H1 (cell line): ENCODE results near the gene SPSB1. TPM values are rescaled to one million over a fixed set of nuclear protein-coding genes. Genes with fewer than 3 reads are reported as not detected.

Experiments
- CTCF ChIA-PET: fragments of 300-600 bp; sonication (Branson Sonifier 250); formaldehyde crosslinking; loops from one replicate; lab custom pipeline; 2021; ENCODE audit not compliant: partially characterized antibody; lab: Charles Lee
- POLR2A ChIA-PET: fragments of 300-600 bp; sonication (Branson Sonifier 250); formaldehyde crosslinking; loops from one replicate; lab custom pipeline; 2021; ENCODE audit warnings: inconsistent platforms; ENCODE audit not compliant: partially characterized antibody; lab: Charles Lee
- DNase-seq, 2 experiments: peaks; one replicate each; pipeline versions ENCODE4 v3.0.0 to v3.0.0-alpha.2; 2010 to 2022; ENCODE audit warnings: low spot score in 2 of 2, low read depth in 1 of 2, mixed read lengths in 1 of 2
- FAIRE-seq: peaks from 2 replicates; lab custom pipeline; 2011; peaks lifted over from hg19 to GRCh38; lab: Jason Lieb, UNC
- H2AFZ ChIP-seq: 2 replicates; pipeline ENCODE4 v1.8.1; 2012; ENCODE audit warnings: low read length, inconsistent platforms
- H2AK5ac ChIP-seq: 2 replicates; pipeline ENCODE4 v1.6.1; 2013; ENCODE audit warnings: low read depth, low read length
- H2BK120ac ChIP-seq: replicated peaks from 2 replicates; pipeline ENCODE3; 2013; ENCODE audit warnings: low read depth, low read length, inconsistent platforms
- H2BK12ac ChIP-seq: 2 replicates; pipeline ENCODE4 v1.6.1; 2013; ENCODE audit warnings: low read depth, low read length
- H2BK15ac ChIP-seq: 2 replicates; pipeline ENCODE4 v1.6.1; 2013; ENCODE audit warnings: low read length
- H2BK20ac ChIP-seq: 2 replicates; pipeline ENCODE4 v1.6.1; 2013; ENCODE audit warnings: low read length
- H2BK5ac ChIP-seq: 2 replicates; pipeline ENCODE4 v1.6.1; 2013; ENCODE audit warnings: low read depth, low read length
- H3K14ac ChIP-seq: 2 replicates; pipeline ENCODE4 v1.6.1; 2013; ENCODE audit warnings: inconsistent platforms; ENCODE audit not compliant: insufficient read length
- H3K18ac ChIP-seq: 2 replicates; pipeline ENCODE4 v1.6.1; 2013; ENCODE audit warnings: low read length; ENCODE audit errors: extremely low read depth
- H3K23ac ChIP-seq: 2 replicates; pipeline ENCODE4 v1.6.1; 2013; ENCODE audit warnings: inconsistent platforms; ENCODE audit not compliant: insufficient read length
- H3K23me2 ChIP-seq: 2 replicates; pipeline ENCODE4 v1.6.1; 2013; ENCODE audit warnings: low read depth, low read length
- H3K27ac ChIP-seq: 2 replicates; pipeline ENCODE4 v1.6.1; 2011; ENCODE audit warnings: low read depth, low read length, inconsistent platforms
- H3K27me3 ChIP-seq, 4 experiments: replicated peaks in 1 of 4; 1 replicate in 1 of 4; 2 replicates in 3 of 4; pipeline versions ENCODE4 v1.6.1 to v1.8.1; 2011 to 2013; ENCODE audit warnings: low read length in 3 of 4, mild to moderate bottlenecking in 3 of 4, inconsistent platforms in 2 of 4, mixed read lengths in 2 of 4, moderate library complexity in 1 of 4; ENCODE audit not compliant: control insufficient read depth in 3 of 4, insufficient read depth in 3 of 4; ENCODE audit errors: extremely low read depth in 1 of 4
- H3K36me3 ChIP-seq, 4 experiments: 2 replicates each; pipeline versions ENCODE4 v1.6.1 to v1.8.1; 2011 to 2013; ENCODE audit warnings: mild to moderate bottlenecking in 4 of 4, low read length in 3 of 4, moderate library complexity in 2 of 4, control low read depth in 1 of 4, inconsistent platforms in 1 of 4; ENCODE audit not compliant: insufficient read depth in 4 of 4, control insufficient read depth in 2 of 4
- H3K4ac ChIP-seq: replicated peaks from 2 replicates; pipeline ENCODE3; 2013; ENCODE audit warnings: low read length, low read depth, mixed read lengths, inconsistent platforms; ENCODE audit not compliant: insufficient read length
- H3K4me1 ChIP-seq, 4 experiments: replicated peaks in 1 of 4; 1 replicate in 1 of 4; 2 replicates in 3 of 4; pipeline versions ENCODE4 v1.6.1 to v1.8.1; 2011 to 2013; ENCODE audit warnings: low read length in 3 of 4, inconsistent platforms in 2 of 4, mixed read lengths in 1 of 4; ENCODE audit not compliant: insufficient read depth in 4 of 4, control insufficient read depth in 3 of 4
- H3K4me2 ChIP-seq, 2 experiments: 2 replicates each; pipeline versions ENCODE4 v1.6.1 to v1.8.1; 2011 to 2013; ENCODE audit warnings: low read depth in 2 of 2, low read length in 2 of 2, control low read depth in 1 of 2, inconsistent platforms in 1 of 2, mild to moderate bottlenecking in 1 of 2; ENCODE audit not compliant: insufficient read depth in 1 of 2
- H3K4me3 ChIP-seq, 4 experiments: fragments of 200-600, 300-600 bp in 1 of 4; sonication (generic), shearing (Covaris generic), sonication (Bioruptor Twin) in 1 of 4; 2 replicates each; pipeline versions ENCODE4 v1.5.1 to v1.8.1; 2011 to 2016; ENCODE audit warnings: low read length in 4 of 4, low read depth in 3 of 4, control low read depth in 2 of 4, inconsistent platforms in 2 of 4, mild to moderate bottlenecking in 2 of 4, mixed read lengths in 1 of 4, moderate library complexity in 1 of 4; ENCODE audit not compliant: insufficient read depth in 2 of 4; ENCODE audit errors: extremely low read depth in 1 of 4
- H3K56ac ChIP-seq: replicated peaks from 2 replicates; pipeline ENCODE3; 2013; ENCODE audit warnings: low read depth, mild to moderate bottlenecking, mixed read lengths, low read length, inconsistent platforms; ENCODE audit not compliant: insufficient read length
- H3K79me1 ChIP-seq: 2 replicates; pipeline ENCODE4 v1.6.1; 2013; ENCODE audit warnings: low read depth, low read length, control low read depth
- H3K79me2 ChIP-seq, 2 experiments: 2 replicates each; pipeline versions ENCODE4 v1.6.1 to v1.8.1; 2012 to 2013; ENCODE audit warnings: low read length in 2 of 2, mild to moderate bottlenecking in 2 of 2, inconsistent platforms in 1 of 2; ENCODE audit not compliant: insufficient read depth in 2 of 2, control insufficient read depth in 1 of 2
- H3K9ac ChIP-seq, 4 experiments: replicated peaks in 1 of 4; 1 replicate in 1 of 4; 2 replicates in 3 of 4; pipeline versions ENCODE4 v1.6.1 to v1.8.1; 2011 to 2013; ENCODE audit warnings: low read depth in 3 of 4, low read length in 3 of 4, control low read depth in 2 of 4, mild to moderate bottlenecking in 2 of 4, moderate library complexity in 2 of 4, inconsistent platforms in 1 of 4; ENCODE audit errors: extremely low read depth in 1 of 4
- H3K9me3 ChIP-seq, 2 experiments: 2 replicates each; pipeline versions ENCODE4 v1.6.1 to v1.8.1; 2012 to 2013; ENCODE audit warnings: mild to moderate bottlenecking in 2 of 2, moderate library complexity in 2 of 2, control low read depth in 1 of 2, inconsistent platforms in 1 of 2, low read depth in 1 of 2, low read length in 1 of 2, mixed read lengths in 1 of 2; ENCODE audit not compliant: insufficient read depth in 2 of 2
- H4K20me1 ChIP-seq, 2 experiments: replicated peaks in 1 of 2; 2 replicates each; pipeline versions ENCODE3 to v1.8.1; 2011 to 2013; ENCODE audit warnings: inconsistent platforms in 2 of 2, low read length in 2 of 2, mild to moderate bottlenecking in 1 of 2; ENCODE audit not compliant: insufficient read depth in 2 of 2, control insufficient read depth in 1 of 2
- H4K5ac ChIP-seq: 2 replicates; pipeline ENCODE4 v1.6.1; 2013; ENCODE audit warnings: low read length, low read depth, mixed read lengths, inconsistent platforms; ENCODE audit not compliant: insufficient read length
- H4K8ac ChIP-seq: 2 replicates; pipeline ENCODE4 v1.8.0; 2013; ENCODE audit warnings: mild to moderate bottlenecking, moderate library complexity, low read length, inconsistent platforms; ENCODE audit not compliant: insufficient read depth; ENCODE audit errors: extremely low read depth
- H4K91ac ChIP-seq: replicated peaks from 2 replicates; pipeline ENCODE3; 2013; ENCODE audit warnings: low read length, mixed read lengths, inconsistent platforms; ENCODE audit not compliant: insufficient read length
- EZH2 ChIP-seq: fragments of 200-600 bp; sonication (generic); IDR thresholded peaks from 2 replicates; pipeline ENCODE4 v1.7.1; 2012; ENCODE audit warnings: low read depth, mild to moderate bottlenecking, moderate library complexity, low read length, inconsistent platforms; ENCODE audit not compliant: severe bottlenecking
- GABPA ChIP-seq: IDR thresholded peaks from 2 replicates; pipeline ENCODE4 v1.6.1; 2011; ENCODE audit warnings: mild to moderate bottlenecking, low read length, moderate library complexity, borderline replicate concordance; ENCODE audit not compliant: insufficient read depth
- GTF2F1 ChIP-seq: IDR thresholded peaks from 2 replicates; pipeline ENCODE4 v1.6.1; 2012; ENCODE audit warnings: low read depth, low read length, improper control_type of control experiment, borderline replicate concordance
- JUND ChIP-seq: IDR thresholded peaks from 2 replicates; pipeline ENCODE4 v1.6.1; 2011; ENCODE audit warnings: mild to moderate bottlenecking, improper control_type of control experiment, low read length
- NANOG ChIP-seq: IDR thresholded peaks from 2 replicates; pipeline ENCODE4 v1.6.1; 2011; ENCODE audit warnings: low read length, low read depth, mild to moderate bottlenecking, inconsistent platforms; ENCODE audit not compliant: insufficient read depth, poor library complexity, severe bottlenecking
- RBBP5 ChIP-seq: IDR thresholded peaks from 2 replicates; pipeline ENCODE4 v1.7.1; 2012; ENCODE audit warnings: low read depth, mild to moderate bottlenecking, inconsistent platforms, low read length, moderate library complexity, borderline replicate concordance
- RXRA ChIP-seq: IDR thresholded peaks from 2 replicates; pipeline ENCODE4 v1.6.1; 2011; ENCODE audit warnings: low read depth, mild to moderate bottlenecking, low read length, moderate library complexity; ENCODE audit not compliant: insufficient read depth
- SRF ChIP-seq: IDR thresholded peaks from 2 replicates; pipeline ENCODE4 v1.6.1; 2011; ENCODE audit warnings: mild to moderate bottlenecking, low read depth, low read length, moderate library complexity
- WGBS, 2 experiments: shearing (Covaris generic) in 1 of 2; methylation state at CpG; one replicate each; pipeline versions ENCODE4 v1.1.6 to v1.1.7; 2013 to 2015; ENCODE audit warnings: low lambda C conversion rate in 2 of 2, mixed read lengths in 2 of 2, inconsistent platforms in 1 of 2, low coverage in 1 of 2, missing lambda C conversion rate in 1 of 2; ENCODE audit not compliant: insufficient replicate concordance in 2 of 2, insufficient coverage in 1 of 2, insufficient read length in 1 of 2; ENCODE audit errors: extremely low coverage in 1 of 2, missing lambda C conversion rate in 1 of 2; 5-methylcytosine and 5-hydroxymethylcytosine counted together
- polyA plus RNA-seq, 7 experiments: library from polyadenylated mRNA; depleted of rRNA in 3 of 7; stranded (reverse) in 5 of 7; unstranded in 2 of 7; fragments of >200 nt in 5 of 7; fragments of 200-250 nt in 2 of 7; gene quantifications; 1 replicate in 5 of 7; 2 replicates in 1 of 7; 4 replicates in 1 of 7; pipeline versions ENCODE4 v1.2.1 to v1.2.3, GENCODE V29; 2011 to 2013; ENCODE audit warnings: missing spikeins in 2 of 7, mixed read lengths in 2 of 7
- total RNA-seq: library from RNA; stranded (reverse); fragmentation: NEBNext Ultra II Directional; extraction: Animal tissue kit (Norgen Biotek cat#: 25700); gene quantifications from 2 replicates; pipeline ENCODE4 v1.2.1, GENCODE V29; 2021
- TF ChIP-seq, protein P1 (sequence below): IDR thresholded peaks from 2 replicates; pipeline ENCODE4 v1.6.1; 2012; ENCODE audit warnings: inconsistent platforms
- TF ChIP-seq, protein P2 (sequence below): IDR thresholded peaks from 2 replicates; pipeline ENCODE4 v1.6.1; 2011; ENCODE audit warnings: low read length, improper control_type of control experiment

Gene SPSB1
- total and polyA plus RNA-seq, 2 of the 8 experiments (the other 6 are each of a cell fraction or from before 2014, with no cell fraction given), result 5.3 to 6.4 TPM

DNA sequence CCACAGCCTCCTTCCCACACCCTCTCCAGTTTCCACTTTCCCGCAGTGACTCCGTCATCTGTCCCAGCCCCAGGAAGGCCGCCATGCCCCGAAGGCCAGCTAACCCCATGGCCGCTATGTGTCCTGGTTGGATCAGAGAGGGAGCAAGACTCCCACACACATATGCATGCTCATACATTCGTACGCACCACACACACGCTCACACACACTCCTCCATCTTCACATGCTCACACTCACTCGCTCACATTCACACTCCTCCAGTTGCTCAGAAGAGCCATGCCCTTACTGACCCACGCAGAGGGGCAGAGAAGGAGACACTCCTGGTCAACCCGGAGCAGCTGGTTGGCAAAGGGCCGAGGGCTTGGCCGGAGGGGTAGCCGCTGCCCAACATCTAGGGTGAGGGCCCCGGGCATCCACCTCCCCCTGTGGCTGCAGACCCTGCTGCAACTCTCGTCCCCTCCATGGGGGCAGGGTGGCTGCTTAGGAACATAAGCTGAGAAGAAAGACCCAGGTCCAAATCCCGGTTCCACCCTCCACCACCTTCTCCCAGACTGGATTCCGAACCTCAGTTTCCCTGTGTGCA lies 124.3 kb downstream of the SPSB1 start:
- no peaks in the 10 kb centered on the region for H4K20me1 ChIP-seq
- no peak overlapping the region for H4K91ac ChIP-seq
- no peaks in the 10 kb centered on the region for H3K27me3 ChIP-seq
- H2BK120ac ChIP-seq, result no peak overlapping the region
- H2AFZ ChIP-seq, result no peak overlapping the region
- DNase-seq (no peak), FAIRE-seq (no peak)
- no peak overlapping the region for H3K23ac ChIP-seq
- no peak overlapping the region for H2BK20ac ChIP-seq
- no peak overlapping the region for H2BK12ac ChIP-seq
- H3K79me1 ChIP-seq, result no peaks in the 10 kb centered on the region
- no peak overlapping the region for H3K56ac ChIP-seq
- H3K79me2 ChIP-seq, result no peaks in the 10 kb centered on the region
- no peak overlapping the region for H3K14ac ChIP-seq
- H3K4me2 ChIP-seq, result no peak overlapping the region
- no peaks in the 10 kb centered on the region for H3K36me3 ChIP-seq
- no peak overlapping the region for H3K9ac ChIP-seq
- peaks cover 0 to 10% (median 6%) of the 10 kb centered on the region in 4 experiments; a peak in 6 of 7 replicates for H3K4me1 ChIP-seq
- H3K4ac ChIP-seq, result no peak overlapping the region
- no peaks in the 10 kb centered on the region for H3K9me3 ChIP-seq
- no peaks in the 10 kb centered on the region for H3K23me2 ChIP-seq
- no peak overlapping the region; the same call in 1 of the 2 replicates for H3K18ac ChIP-seq
- ChIA-PET CTCF (interaction anchor here (0.5 to 1.4 kb wide), 2 partner anchors 39 to 234 kb away, joined by 3 to 4 read pairs; no protein-coding TSS in a partner anchor), POLR2A (no interaction called here)
- WGBS, 2 experiments, result 91 to 100% methylated on average over 4 to 18 of the region's 18 CpGs
- no peak overlapping the region for H2AK5ac ChIP-seq
- H2BK15ac ChIP-seq, result no peak overlapping the region
- H2BK5ac ChIP-seq, result no peak overlapping the region
- H4K8ac ChIP-seq, result no peak overlapping the region
- no peak overlapping the region for H3K27ac ChIP-seq
- no peak overlapping the region for H3K4me3 ChIP-seq
- H4K5ac ChIP-seq, result no peak overlapping the region
- TF ChIP-seq GABPA, result no peak
- no peak for TF ChIP-seq NANOG
- no peak for TF ChIP-seq RBBP5
- TF ChIP-seq, protein P1, sequence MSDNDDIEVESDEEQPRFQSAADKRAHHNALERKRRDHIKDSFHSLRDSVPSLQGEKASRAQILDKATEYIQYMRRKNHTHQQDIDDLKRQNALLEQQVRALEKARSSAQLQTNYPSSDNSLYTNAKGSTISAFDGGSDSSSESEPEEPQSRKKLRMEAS, result no peak
- no peak for TF ChIP-seq RXRA
- no peak for TF ChIP-seq SRF
- TF ChIP-seq GTF2F1, result no peak
- TF ChIP-seq, protein P2, sequence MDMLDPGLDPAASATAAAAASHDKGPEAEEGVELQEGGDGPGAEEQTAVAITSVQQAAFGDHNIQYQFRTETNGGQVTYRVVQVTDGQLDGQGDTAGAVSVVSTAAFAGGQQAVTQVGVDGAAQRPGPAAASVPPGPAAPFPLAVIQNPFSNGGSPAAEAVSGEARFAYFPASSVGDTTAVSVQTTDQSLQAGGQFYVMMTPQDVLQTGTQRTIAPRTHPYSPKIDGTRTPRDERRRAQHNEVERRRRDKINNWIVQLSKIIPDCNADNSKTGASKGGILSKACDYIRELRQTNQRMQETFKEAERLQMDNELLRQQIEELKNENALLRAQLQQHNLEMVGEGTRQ, result no peak
- TF ChIP-seq EZH2, result no peak
- TF ChIP-seq JUND, result no peak
